ENCODE results near the gene SYNE3.

DNA sequence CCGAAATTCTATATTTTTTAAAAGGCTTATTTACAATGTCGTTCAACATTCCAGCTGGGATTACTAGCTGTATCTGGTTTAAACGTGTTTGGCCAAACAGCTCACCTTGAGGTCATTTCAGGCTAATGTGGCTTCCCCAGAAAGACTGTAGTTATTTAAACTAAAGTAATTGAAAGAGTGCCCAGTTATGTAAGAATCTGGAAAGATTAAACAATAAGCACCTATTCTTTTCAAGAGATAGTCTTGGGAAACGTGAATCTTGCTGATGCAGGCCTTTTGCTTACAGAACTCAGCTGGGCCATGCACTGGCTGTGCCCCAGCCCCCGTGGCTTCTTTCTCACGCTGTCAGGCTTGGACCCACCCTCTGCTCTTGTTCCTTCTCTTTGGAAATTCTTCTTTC lies 42.8 kb upstream of the SYNE3 start:
- TF ChIP-seq, protein P1, sequence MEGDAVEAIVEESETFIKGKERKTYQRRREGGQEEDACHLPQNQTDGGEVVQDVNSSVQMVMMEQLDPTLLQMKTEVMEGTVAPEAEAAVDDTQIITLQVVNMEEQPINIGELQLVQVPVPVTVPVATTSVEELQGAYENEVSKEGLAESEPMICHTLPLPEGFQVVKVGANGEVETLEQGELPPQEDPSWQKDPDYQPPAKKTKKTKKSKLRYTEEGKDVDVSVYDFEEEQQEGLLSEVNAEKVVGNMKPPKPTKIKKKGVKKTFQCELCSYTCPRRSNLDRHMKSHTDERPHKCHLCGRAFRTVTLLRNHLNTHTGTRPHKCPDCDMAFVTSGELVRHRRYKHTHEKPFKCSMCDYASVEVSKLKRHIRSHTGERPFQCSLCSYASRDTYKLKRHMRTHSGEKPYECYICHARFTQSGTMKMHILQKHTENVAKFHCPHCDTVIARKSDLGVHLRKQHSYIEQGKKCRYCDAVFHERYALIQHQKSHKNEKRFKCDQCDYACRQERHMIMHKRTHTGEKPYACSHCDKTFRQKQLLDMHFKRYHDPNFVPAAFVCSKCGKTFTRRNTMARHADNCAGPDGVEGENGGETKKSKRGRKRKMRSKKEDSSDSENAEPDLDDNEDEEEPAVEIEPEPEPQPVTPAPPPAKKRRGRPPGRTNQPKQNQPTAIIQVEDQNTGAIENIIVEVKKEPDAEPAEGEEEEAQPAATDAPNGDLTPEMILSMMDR (IDR thresholded peaks at IDR 0.05 in 4 of 5, conservative IDR thresholded peaks at IDR 0.05 in 1 of 5): no peak
- TF ChIP-seq POLR2A (IDR thresholded peaks at IDR 0.05): no peak

Data from gastrocnemius medialis (tissue), 4 donors.